GM18502 (cell line): Measurements from ENCODE around the gene UBXN4.
"Not testable (repeated sequence)": the region's sequence is repeated elsewhere in the genome, so short reads cannot be mapped to it uniquely, and the experiment has no call there.

ENCODE experiments used
- ATAC-seq: cut with Tn5 transposase; IDR thresholded peaks from one replicate; pipeline ENCODE4 v1.9.1; 2021; ENCODE audit warnings: mild to moderate bottlenecking; ENCODE audit not compliant: unreplicated experiment, poor library complexity

The UBXN4 gene

DNA sequence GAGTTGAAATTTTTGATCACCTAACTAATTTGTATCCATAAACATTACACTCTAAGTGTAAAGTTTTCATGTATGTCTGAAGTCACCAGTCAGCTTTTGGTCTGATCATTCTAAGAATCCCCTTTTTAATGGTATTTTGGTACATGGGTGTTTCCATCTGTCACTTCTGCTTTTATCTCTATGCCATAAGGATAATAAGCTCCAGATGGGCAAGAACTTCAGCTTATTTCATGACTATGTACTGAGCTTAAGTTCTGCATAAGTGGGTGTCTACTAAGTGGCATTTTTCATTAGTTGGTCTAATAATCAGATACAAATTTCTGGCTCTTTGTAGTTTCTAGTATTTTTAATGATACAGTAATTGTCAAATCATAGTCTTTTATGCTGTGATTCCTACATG, 20.4 kb downstream of the UBXN4 start:
- no peak for ATAC-seq

- ATAC-seq = no peak
Measured at GRCh38 chr2:135762530-135762929, 20.9 kb downstream of the UBXN4 start.

GRCh38 chr2:135768863-135769262, 27.2 kb downstream of the UBXN4 start:
- no peak for ATAC-seq

GRCh38 chr2:135773319-135773718, 31.7 kb downstream of the UBXN4 start:
- ATAC-seq = no peak

- no peak for ATAC-seq
Measured at GRCh38 chr2:135773917-135774316, 32.3 kb downstream of the UBXN4 start.

DNA sequence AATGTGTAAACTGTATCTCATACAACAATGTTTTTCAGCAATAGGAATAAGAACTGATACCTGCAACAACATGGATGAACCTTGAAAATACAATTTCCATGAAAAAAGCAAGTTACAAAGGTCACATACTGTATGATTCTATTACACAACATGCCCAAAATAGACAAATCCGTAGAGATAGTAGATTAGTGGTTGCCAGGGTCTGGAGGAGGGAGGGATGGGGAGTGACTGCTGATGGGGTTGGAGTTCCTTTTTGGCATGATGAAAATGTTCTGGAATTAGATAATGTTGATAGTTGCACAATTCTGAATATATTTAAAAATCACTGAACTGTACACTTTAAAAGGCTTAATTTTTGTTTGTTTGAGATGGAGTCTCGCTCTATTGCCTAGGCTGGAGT, 33.8 kb downstream of the UBXN4 start:
- no peak for ATAC-seq

GRCh38 chr2:135776367-135776766, 34.7 kb downstream of the UBXN4 start:
- no peak for ATAC-seq

DNA sequence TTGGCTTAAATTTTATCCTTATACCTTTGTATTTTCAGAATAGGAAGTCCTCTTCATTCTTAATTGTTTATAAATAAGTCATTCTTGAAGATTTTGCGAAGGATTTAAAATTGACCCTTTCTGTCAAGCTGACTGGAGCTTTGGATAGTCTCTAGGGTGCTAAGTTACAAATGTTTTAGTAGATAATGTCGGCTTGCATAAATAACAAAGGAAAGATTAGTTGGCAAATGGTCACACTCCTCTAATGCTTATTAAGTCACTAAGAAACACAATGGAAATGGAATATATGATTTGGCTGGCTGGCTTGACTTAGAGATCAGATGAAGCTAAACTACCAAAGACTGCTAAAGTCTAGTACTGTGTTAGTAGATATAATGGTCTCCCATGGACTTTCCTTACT, 40.6 kb downstream of the UBXN4 start:
- no peak for ATAC-seq

DNA sequence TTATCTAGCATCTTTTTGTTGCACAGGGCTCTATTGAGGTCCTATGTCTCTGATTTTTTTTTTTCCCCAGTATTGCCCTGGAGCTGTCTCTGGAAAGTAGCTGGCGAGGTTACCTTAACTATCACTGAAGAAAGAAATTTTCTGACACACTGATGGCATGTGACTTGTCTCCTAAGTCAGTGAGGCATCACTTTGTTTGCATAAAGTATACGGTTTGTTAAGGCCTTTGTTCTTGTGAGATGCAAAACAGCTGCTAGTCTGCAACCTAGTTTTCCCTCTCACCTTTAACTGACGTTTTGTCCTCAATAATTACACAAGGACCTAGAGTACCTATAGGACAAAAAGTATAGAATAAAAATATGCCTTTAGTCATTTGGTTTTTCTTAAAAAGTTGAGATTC, 41.8 kb downstream of the UBXN4 start:
- no peak for ATAC-seq

- ATAC-seq = no peak
Measured at GRCh38 chr2:135785032-135785431, 43.4 kb downstream of the UBXN4 start.

DNA sequence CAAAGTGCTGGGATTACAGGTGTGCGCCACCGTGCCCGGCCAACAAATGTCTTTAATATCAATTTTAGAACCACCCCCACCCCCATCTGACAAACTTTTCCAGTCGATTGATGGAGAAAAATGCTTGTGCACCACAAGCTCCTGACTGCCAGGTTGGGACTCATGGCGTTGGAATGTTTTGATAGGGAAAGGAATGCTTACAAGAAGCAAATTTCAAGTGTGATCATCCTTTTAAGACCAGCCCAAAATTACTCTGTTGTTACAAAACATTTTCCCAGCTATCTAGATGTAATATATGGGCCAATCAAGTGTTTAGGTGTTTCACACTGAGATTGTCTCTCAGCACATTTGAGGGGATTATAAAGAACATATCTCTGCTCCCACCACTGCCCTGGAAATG, 45.2 kb downstream of the UBXN4 start:
- no peak for ATAC-seq

- ATAC-seq = no peak
Measured at GRCh38 chr2:135790423-135790822, 48.8 kb downstream of the UBXN4 start.

- no peak for ATAC-seq
Measured at GRCh38 chr2:135791418-135792190, 49.9 kb downstream of the UBXN4 start.

GRCh38 chr2:135792401-135793150, 50.9 kb downstream of the UBXN4 start:
- peak; percentile 36 for ATAC-seq

GRCh38 chr2:135795641-135796040, 54.0 kb downstream of the UBXN4 start:
- ATAC-seq = not testable (repeated sequence)

DNA sequence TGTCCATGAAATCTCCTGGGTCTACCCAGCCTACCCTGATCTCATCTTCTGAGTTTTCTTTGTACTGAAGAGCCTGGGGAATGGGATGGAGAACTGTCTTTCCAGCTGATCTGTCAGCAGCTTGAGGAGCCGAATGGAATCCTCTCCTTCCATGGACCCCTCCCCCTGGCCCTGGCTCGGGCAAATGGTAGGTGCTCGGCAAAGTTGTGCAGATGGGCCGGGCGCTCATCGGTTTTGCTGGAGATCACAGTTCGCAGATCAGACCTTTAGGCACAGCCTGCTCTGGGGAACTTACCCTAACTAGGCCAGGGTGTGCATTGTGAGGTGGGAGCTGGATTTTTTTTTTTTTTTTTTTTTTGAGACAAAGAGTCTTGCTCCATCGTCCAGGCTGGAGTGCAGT, 55.0 kb downstream of the UBXN4 start:
- ATAC-seq = no peak

DNA sequence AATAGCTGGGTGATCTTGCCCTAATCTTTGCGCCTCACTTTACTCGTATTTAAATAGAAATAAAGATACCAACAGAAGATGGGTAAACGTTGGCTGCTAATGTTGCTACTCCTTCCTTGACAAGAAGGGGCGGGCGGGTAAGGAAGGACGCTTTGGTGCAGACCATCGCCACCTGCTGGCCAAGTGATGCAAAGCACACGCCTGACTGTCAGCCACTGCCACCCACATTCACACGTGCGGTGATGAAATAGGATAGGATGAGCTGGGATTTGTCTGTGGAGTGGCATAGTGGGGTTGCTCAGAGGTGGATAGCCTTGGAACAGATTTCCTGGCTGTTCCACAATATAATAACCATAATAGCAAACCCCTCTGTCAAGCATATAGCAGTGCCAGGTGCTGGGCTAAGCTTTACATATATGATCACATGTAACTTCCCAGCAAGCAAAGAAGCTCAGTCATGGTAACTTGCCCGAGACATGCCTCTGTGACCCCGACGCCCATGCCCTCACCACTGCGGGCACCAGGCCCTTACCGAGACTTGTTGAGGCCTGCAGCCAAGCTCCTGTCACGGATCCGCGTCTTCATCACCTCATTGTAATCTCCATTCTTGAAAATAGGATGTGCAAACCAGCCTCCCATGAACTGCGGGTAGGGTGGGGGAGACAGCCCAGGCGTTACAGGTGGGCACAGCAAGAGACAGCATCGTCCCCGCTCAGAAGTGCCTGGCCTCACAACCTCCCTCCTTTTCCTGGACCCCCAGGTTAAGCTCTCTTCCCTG, 56.0 kb downstream of the UBXN4 start:
- ATAC-seq = peak; percentile 80

DNA sequence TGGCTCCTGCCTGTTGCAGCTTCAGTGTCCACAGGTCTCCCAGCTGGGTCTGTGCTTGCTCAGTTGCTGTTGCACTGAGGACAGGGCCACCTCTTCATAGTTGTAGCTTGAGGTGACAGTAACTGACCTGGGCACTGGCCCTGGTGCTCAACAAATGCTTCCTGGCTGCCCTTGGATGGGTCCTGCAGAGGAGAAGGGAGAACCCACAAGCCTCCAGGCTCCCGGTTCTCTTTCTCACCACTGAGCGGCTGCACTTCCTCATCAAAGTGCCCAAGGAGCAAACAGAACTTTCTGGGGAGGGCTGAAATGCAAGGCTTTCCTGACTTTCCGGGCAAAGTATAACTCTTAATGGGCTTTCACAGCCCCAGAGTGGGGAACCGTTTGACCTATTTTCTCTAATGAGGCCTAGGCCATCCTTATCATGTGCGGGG, 56.6 kb downstream of the UBXN4 start:
- no peak for ATAC-seq

DNA sequence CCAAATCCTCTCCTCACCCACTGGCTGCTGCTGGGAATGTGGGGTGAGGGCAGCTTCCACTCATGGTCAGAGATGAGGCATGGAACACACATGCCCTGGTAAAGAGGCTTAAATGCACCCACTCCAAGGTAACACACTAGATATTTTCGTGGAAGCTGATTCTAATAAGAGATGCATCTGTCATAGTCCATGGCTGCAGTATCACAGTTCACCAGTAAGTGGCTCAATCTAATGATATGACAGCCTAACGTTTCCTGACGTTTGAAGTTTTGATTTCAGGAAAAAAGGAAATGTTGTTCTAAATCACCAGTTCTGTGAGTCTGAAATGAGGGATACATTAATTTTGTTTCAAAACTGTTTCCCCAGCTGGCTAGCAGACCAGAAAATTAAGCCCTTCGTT, 57.1 kb downstream of the UBXN4 start:
- no peak for ATAC-seq

- ATAC-seq = no peak
Measured at GRCh38 chr2:135799738-135800137, 58.1 kb downstream of the UBXN4 start.
